Measurements from ENCODE around the gene CPOX. TPM values are rescaled to one million over a fixed set of nuclear protein-coding genes. Genes with fewer than 3 reads are reported as not detected.
"Not testable (repeated sequence)": the region's sequence is repeated elsewhere in the genome, so short reads cannot be mapped to it uniquely, and the experiment has no call there.

Gene CPOX
- total RNA-seq, result 15.7 and 16.9 TPM in 2 replicates

GRCh38 chr3:98593046-98593936 is at the start of gene CPOX:
CPOX (minus strand) TSS chr3:98593611; CDS start chr3:98593504, 107 bp downstream.
- peak; percentile 87 to 89 for DNase-seq (ENCODE audit: low read depth in 2 of 2)

GRCh38 chr3:98642769-98643168 is 49.4 kb upstream of the CPOX start:
- DNase-seq (ENCODE audit: low read depth in 2 of 2), result not testable (repeated sequence)

- DNase-seq (ENCODE audit: low read depth in 2 of 2), result not testable (repeated sequence)
These were observed 48.3 kb upstream of the CPOX start for GRCh38 chr3:98641756-98642155.

GRCh38 chr3:98638515-98638914 is 45.1 kb upstream of the CPOX start:
- DNase-seq (ENCODE audit: low read depth in 2 of 2), result not testable (repeated sequence)

- DNase-seq (ENCODE audit: low read depth in 2 of 2), result no peak
These were observed 37.0 kb upstream of the CPOX start for GRCh38 chr3:98630416-98630815.

- no peak for DNase-seq (ENCODE audit: low read depth in 2 of 2)
These were observed 34.9 kb upstream of the CPOX start for GRCh38 chr3:98628317-98628716.

GRCh38 chr3:98626151-98626550 is 32.7 kb upstream of the CPOX start:
- DNase-seq (ENCODE audit: low read depth in 2 of 2), result no peak

- DNase-seq (ENCODE audit: low read depth in 2 of 2), result no peak
These were observed 30.3 kb upstream of the CPOX start for GRCh38 chr3:98623572-98624280.

GRCh38 chr3:98617841-98618240 is 24.4 kb upstream of the CPOX start:
- no peak for DNase-seq (ENCODE audit: low read depth in 2 of 2)

GRCh38 chr3:98613616-98614015 is 20.2 kb upstream of the CPOX start:
- peak in 1 of 2 donors; percentile 20 for DNase-seq (ENCODE audit: low read depth in 2 of 2)

- no peak for DNase-seq (ENCODE audit: low read depth in 2 of 2)
These were observed 19.6 kb upstream of the CPOX start for GRCh38 chr3:98612996-98613517.

- peak; percentile 5 to 18 for DNase-seq (ENCODE audit: low read depth in 2 of 2)
These were observed 19.2 kb upstream of the CPOX start for GRCh38 chr3:98612587-98612986.

- DNase-seq (ENCODE audit: low read depth in 2 of 2), result no peak
These were observed 14.6 kb upstream of the CPOX start for GRCh38 chr3:98608029-98608428.

GRCh38 chr3:98603580-98603979 is 10.2 kb upstream of the CPOX start:
- DNase-seq (ENCODE audit: low read depth in 2 of 2), result no peak

- DNase-seq (ENCODE audit: low read depth in 2 of 2), result peak; percentile 82 to 83
These were observed 8.8 kb upstream of the CPOX start for GRCh38 chr3:98602078-98602678.

- no peak for DNase-seq (ENCODE audit: low read depth in 2 of 2)
These were observed 7.8 kb upstream of the CPOX start for GRCh38 chr3:98601180-98601579.

- no peak for DNase-seq (ENCODE audit: low read depth in 2 of 2)
These were observed 7.1 kb upstream of the CPOX start for GRCh38 chr3:98600412-98601095.

- DNase-seq (ENCODE audit: low read depth in 2 of 2), result no peak
These were observed 6.4 kb upstream of the CPOX start for GRCh38 chr3:98599647-98600411.

GRCh38 chr3:98598492-98598891 is 5.1 kb upstream of the CPOX start:
- DNase-seq (ENCODE audit: low read depth in 2 of 2), result no peak

Measured in lung microvascular endothelial cell (primary cell).